Keratinocyte (primary cell): ENCODE data around the gene PTPN5. TPM values are rescaled to one million over a fixed set of nuclear protein-coding genes. Genes with fewer than 3 reads are reported as not detected.
"Not testable (repeated sequence)": the region's sequence is repeated elsewhere in the genome, so short reads cannot be mapped to it uniquely, and the experiment has no call there.

Experiments
- DNase-seq: peaks from one replicate; pipeline ENCODE4 v3.0.0-alpha.2; 2011; ENCODE audit warnings: low read depth, missing footprints, low spot score
- FAIRE-seq: peaks from 2 replicates; lab custom pipeline; 2011; peaks lifted over from hg19 to GRCh38; lab: Jason Lieb, UNC
- H2AFZ ChIP-seq: 2 replicates; pipeline ENCODE4 v1.6.0; 2012; ENCODE audit warnings: low read length, control low read depth, inconsistent platforms; ENCODE audit not compliant: control insufficient read depth
- H3K27ac ChIP-seq: 2 replicates; pipeline ENCODE4 v1.5.1; 2011; ENCODE audit warnings: low read length; ENCODE audit not compliant: control insufficient read depth, insufficient read depth
- H3K27me3 ChIP-seq: 3 replicates; pipeline ENCODE4 v1.6.0; 2011; ENCODE audit warnings: low read length; ENCODE audit not compliant: control insufficient read depth, insufficient read depth; ENCODE audit errors: extremely low read depth
- H3K36me3 ChIP-seq, 2 experiments: 2 replicates in 1 of 2; 3 replicates in 1 of 2; pipeline ENCODE4 v1.5.1; 2011; ENCODE audit warnings: low read length in 2 of 2, mild to moderate bottlenecking in 1 of 2; ENCODE audit not compliant: control insufficient read depth in 2 of 2, insufficient read depth in 2 of 2; ENCODE audit errors: extremely low read depth in 1 of 2
- H3K4me1 ChIP-seq: 3 replicates; pipeline ENCODE4 v1.5.1; 2011; ENCODE audit warnings: low read length; ENCODE audit not compliant: control insufficient read depth, insufficient read depth; ENCODE audit errors: extremely low read depth
- H3K4me2 ChIP-seq: 3 replicates; pipeline ENCODE4 v1.6.0; 2011; ENCODE audit warnings: low read depth, low read length; ENCODE audit not compliant: control insufficient read depth, insufficient read depth; ENCODE audit errors: extremely low read depth
- H3K4me3 ChIP-seq, 3 experiments: fragments of 200-600 bp in 1 of 3; sonication (generic) in 1 of 3; 2 replicates in 2 of 3; 3 replicates in 1 of 3; pipeline ENCODE4 v1.5.1; 2011 to 2016; ENCODE audit warnings: low read length in 3 of 3, mild to moderate bottlenecking in 3 of 3, control low read depth in 2 of 3, inconsistent platforms in 1 of 3, low read depth in 1 of 3, mixed read lengths in 1 of 3, mixed run types in 1 of 3, moderate library complexity in 1 of 3; ENCODE audit not compliant: control insufficient read depth in 2 of 3, insufficient read depth in 2 of 3; ENCODE audit errors: extremely low read depth in 1 of 3
- H3K79me2 ChIP-seq: 2 replicates; pipeline ENCODE4 v1.6.0; 2012; ENCODE audit warnings: low read length; ENCODE audit not compliant: control insufficient read depth, insufficient read depth
- H3K9ac ChIP-seq: 3 replicates; pipeline ENCODE4 v1.6.0; 2011; ENCODE audit warnings: low read length; ENCODE audit not compliant: control insufficient read depth, insufficient read depth; ENCODE audit errors: extremely low read depth
- H3K9me1 ChIP-seq: 3 replicates; pipeline ENCODE4 v1.6.0; 2011; ENCODE audit warnings: low read length; ENCODE audit not compliant: control insufficient read depth, insufficient read depth; ENCODE audit errors: extremely low read depth
- H3K9me3 ChIP-seq: 2 replicates; pipeline ENCODE4 v1.5.1; 2012; ENCODE audit warnings: low read depth, low read length; ENCODE audit not compliant: control insufficient read depth
- H4K20me1 ChIP-seq: 3 replicates; pipeline ENCODE4 v1.6.0; 2011; ENCODE audit warnings: low read length; ENCODE audit not compliant: control insufficient read depth, insufficient read depth; ENCODE audit errors: extremely low read depth
- EZH2 ChIP-seq: IDR thresholded peaks from one replicate; pipeline ENCODE4 v1.6.1; 2012; ENCODE audit warnings: inconsistent platforms, mild to moderate bottlenecking, low read length, moderate library complexity
- dilution Hi-C: fragments of 300-500 bp; cut with MboI; formaldehyde crosslinking; loops from one replicate; pipeline ENCODE4 v1.7.0; 2020; ENCODE audit warnings: low sequenced_read_pairs; ENCODE audit not compliant: extremely low pct_ligation_motif_present
- polyA plus RNA-seq, 5 experiments: library from polyadenylated mRNA; depleted of rRNA in 3 of 5; stranded (reverse) in 3 of 5; stranded (forward) in 1 of 5; unstranded in 1 of 5; fragments of >200 nt; gene quantifications; 1 replicate in 1 of 5; 2 replicates in 3 of 5; 3 replicates in 1 of 5; pipeline versions ENCODE4 v1.2.1 to v1.2.3, GENCODE V29; 2011 to 2012; ENCODE audit warnings: missing spikeins in 2 of 5, low read depth in 1 of 5, low replicate concordance in 1 of 5
- TF ChIP-seq, protein P1 (sequence below), 3 experiments: IDR thresholded peaks in 1 of 3; conservative IDR thresholded peaks in 1 of 3; optimal IDR thresholded peaks in 1 of 3; 2 replicates in 2 of 3; 3 replicates in 1 of 3; pipeline versions ENCODE3 to v1.5.1; 2011; ENCODE audit warnings: low read length in 3 of 3, mild to moderate bottlenecking in 3 of 3, moderate library complexity in 2 of 3, control low read depth in 1 of 3, inconsistent platforms in 1 of 3; ENCODE audit not compliant: insufficient read depth in 2 of 3; ENCODE audit errors: extremely low read depth in 1 of 3

The PTPN5 gene
- polyA plus RNA-seq, 1 donor (not counting 4 experiments of a cell fraction or from before 2014, with no cell fraction given) = not detected

GRCh38 chr11:18684267-18684666 lies 107.3 kb downstream of the PTPN5 start:
- Histone ChIP-seq H3K4me1 (no peaks in the 10 kb centered on the region), H3K36me3 (no peaks in the 10 kb centered on the region), H3K79me2 (no peaks in the 10 kb centered on the region), H4K20me1 (no peaks in the 10 kb centered on the region), H3K9ac (no peak overlapping the region), H3K4me2 (no peak overlapping the region), H3K27me3 (no peaks in the 10 kb centered on the region), H3K4me3 (no peak overlapping the region), H3K9me1 (no peaks in the 10 kb centered on the region), H3K9me3 (no peaks in the 10 kb centered on the region), H2AFZ (no peak overlapping the region), H3K27ac (no peak overlapping the region)
- dilution Hi-C loops = no loop called here
- FAIRE-seq (no peak), DNase-seq (no peak)
- TF ChIP-seq, protein P1, sequence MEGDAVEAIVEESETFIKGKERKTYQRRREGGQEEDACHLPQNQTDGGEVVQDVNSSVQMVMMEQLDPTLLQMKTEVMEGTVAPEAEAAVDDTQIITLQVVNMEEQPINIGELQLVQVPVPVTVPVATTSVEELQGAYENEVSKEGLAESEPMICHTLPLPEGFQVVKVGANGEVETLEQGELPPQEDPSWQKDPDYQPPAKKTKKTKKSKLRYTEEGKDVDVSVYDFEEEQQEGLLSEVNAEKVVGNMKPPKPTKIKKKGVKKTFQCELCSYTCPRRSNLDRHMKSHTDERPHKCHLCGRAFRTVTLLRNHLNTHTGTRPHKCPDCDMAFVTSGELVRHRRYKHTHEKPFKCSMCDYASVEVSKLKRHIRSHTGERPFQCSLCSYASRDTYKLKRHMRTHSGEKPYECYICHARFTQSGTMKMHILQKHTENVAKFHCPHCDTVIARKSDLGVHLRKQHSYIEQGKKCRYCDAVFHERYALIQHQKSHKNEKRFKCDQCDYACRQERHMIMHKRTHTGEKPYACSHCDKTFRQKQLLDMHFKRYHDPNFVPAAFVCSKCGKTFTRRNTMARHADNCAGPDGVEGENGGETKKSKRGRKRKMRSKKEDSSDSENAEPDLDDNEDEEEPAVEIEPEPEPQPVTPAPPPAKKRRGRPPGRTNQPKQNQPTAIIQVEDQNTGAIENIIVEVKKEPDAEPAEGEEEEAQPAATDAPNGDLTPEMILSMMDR (optimal IDR thresholded peaks at IDR 0.05 in 1 of 3, IDR thresholded peaks at IDR 0.05 in 1 of 3, conservative IDR thresholded peaks at IDR 0.05 in 1 of 3; ENCODE audit: extremely low read depth in 1 of 3, insufficient read depth in 2 of 3, low read length in 3 of 3) = no peak
- TF ChIP-seq EZH2 = no peak

DNA sequence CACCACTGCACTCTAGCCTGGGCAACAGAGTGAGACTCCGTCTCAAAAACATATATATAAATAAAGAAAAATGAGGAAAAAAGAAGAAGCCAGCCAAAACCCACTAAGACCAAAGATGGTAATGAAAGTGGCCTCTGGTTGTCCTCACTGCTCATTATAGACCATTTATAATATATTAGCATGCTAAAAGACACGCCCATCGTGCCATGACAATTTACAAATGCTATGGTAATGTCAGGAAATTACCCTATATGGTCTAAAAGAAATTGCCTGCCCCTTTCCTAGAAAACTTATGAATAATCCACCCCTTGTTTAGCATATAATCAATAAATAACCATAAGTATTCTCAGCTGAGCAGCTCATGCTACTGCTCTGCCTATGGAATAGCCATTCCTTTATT lies 109.1 kb downstream of the PTPN5 start:
- Histone ChIP-seq H2AFZ (no peak overlapping the region), H4K20me1 (no peaks in the 10 kb centered on the region), H3K36me3 (no peaks in the 10 kb centered on the region), H3K4me1 (peaks cover 2% of the 10 kb centered on the region), H3K9ac (no peak overlapping the region), H3K9me1 (no peaks in the 10 kb centered on the region), H3K27me3 (no peaks in the 10 kb centered on the region), H3K4me3 (no peak overlapping the region), H3K4me2 (no peak overlapping the region), H3K27ac (no peak overlapping the region), H3K9me3 (no peaks in the 10 kb centered on the region), H3K79me2 (no peaks in the 10 kb centered on the region)
- no peak for FAIRE-seq
- TF ChIP-seq EZH2 = no peak
- TF ChIP-seq, protein P1 (optimal IDR thresholded peaks at IDR 0.05 in 1 of 3, IDR thresholded peaks at IDR 0.05 in 1 of 3, conservative IDR thresholded peaks at IDR 0.05 in 1 of 3; ENCODE audit: extremely low read depth in 1 of 3, insufficient read depth in 2 of 3, low read length in 3 of 3) = no peak
- no peak for DNase-seq
- dilution Hi-C loops = no loop called here

DNA sequence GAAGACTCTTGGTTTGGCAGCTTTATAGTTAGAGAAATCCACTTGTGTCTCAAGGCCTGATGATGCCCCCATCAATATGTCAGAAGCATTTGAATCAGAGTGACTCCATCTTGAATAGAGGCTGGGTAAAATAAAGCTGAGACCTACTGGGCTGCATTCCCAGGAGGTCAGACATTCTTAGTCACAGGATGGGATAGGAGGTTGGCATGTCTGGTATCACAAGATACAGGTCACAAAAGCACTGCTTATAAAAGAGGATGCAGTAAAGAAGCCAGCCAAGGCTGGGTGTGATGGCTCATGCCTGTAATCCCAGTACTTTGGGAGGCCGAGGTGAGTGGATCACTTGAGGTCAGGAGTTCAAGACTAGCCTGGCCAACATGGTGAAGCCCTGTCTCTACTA lies 109.6 kb downstream of the PTPN5 start:
- not testable (repeated sequence) for DNase-seq

More for the DNA sequence above, 109.6 kb downstream of the PTPN5 start:
- H3K4me1 ChIP-seq, H4K20me1 ChIP-seq, dilution Hi-C loops, H3K9me3 ChIP-seq, H3K36me3 ChIP-seq, H3K9me1 ChIP-seq, H3K4me2 ChIP-seq, H3K27ac ChIP-seq, H3K4me3 ChIP-seq, H3K79me2 ChIP-seq, H3K9ac ChIP-seq, FAIRE-seq, H2AFZ ChIP-seq, H3K27me3 ChIP-seq: not testable (repeated sequence)
